Skeletal muscle cell (primary cell): ENCODE data around the gene PSMB8.
A peak's percentile ranks its signal among the peaks of the same experiment; 100 is the strongest.

Experiments used
- DNase-seq: peaks from one replicate; pipeline ENCODE4 v3.0.0-alpha.2; 2010; ENCODE audit warnings: low read depth
- H3K4me3 ChIP-seq: 2 replicates; pipeline ENCODE4 v1.5.1; 2011; ENCODE audit warnings: low read depth, mild to moderate bottlenecking, control low read depth, low read length, moderate library complexity

Gene PSMB8

GRCh38 chr6:32840604-32841246 is 3.1 kb downstream of the PSMB8 start:
- H3K4me3 ChIP-seq: no peak overlapping the region
- DNase-seq: no peak

GRCh38 chr6:32839356-32839755 is 4.5 kb downstream of the PSMB8 start:
- no peak for DNase-seq
- H3K4me3 ChIP-seq: no peak overlapping the region

DNA sequence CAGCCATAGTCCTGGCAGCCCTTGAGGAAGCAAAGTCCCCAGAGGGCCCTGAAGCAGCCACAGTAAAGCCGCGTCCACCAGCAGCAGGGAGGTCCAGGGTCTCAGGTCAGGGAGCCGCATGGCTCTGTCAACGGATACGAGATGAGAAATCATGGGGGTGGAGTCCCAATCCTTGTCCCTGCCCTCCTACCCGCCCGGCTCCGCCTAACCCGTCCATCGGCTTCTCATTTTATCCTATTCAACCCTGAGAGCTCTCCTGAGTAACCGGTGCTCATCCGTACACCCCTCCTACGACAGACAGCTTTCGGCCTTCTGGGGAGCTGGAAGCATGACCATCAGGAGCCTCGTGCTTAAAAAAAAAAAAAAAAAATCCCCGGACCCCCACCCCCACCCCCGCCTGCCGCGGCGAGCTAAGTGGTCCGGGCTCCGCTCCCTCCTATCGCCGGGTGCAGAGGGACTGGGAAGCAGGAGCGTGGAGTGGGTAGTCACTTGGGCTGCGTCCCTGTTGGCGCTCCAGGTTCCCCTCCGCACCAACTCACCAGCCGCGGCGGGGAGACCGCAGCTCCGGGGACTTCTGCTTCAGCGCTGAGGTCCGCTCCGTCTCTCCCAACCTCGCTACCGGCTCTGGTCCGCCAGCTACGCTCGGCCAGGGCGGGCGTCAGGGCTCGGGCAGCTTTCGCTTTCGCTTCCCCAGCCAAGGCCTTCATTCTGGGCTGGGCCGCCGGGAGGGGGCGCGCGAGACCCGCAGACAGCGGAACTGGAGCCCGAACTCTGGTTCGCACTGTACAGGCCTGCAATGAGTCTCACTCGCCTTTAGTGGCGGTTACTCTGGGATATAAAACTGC is 5.5 kb downstream of the PSMB8 start, which contains the start of gene TAP2:
Gene TAP2 (minus strand): TSS at position 626 of the 845 bp plus-strand sequence. CDS start 506 bp downstream, at position 120.
- H3K4me3 ChIP-seq: peak within 1 kb of the TSS; percentile 69
- DNase-seq: peak; percentile 60

- DNase-seq: no peak
These were observed 6.2 kb downstream of the PSMB8 start for GRCh38 chr6:32837651-32838113.

DNA sequence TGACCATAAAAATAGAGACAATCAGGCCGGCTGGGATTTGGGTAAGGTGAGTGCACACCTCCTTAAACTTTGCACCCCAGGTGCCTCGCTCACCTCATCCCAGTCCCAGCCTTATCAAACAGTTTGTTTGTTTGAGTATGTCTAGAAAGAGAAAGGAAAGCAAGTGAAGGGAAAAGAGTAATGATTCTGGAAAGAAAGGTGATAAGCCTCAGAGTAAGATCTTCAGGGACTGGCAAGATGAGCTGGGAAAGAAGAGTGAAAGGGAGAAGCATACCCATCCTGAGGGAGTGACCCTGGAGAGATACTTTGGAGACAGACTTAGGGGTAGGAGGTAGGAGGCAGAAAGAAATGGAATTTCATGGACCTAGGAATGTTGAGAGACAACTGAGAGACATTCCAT is 7.0 kb downstream of the PSMB8 start:
- DNase-seq: no peak
- H3K4me3 ChIP-seq: no peak overlapping the region

More at GRCh38 chr6:32837651-32838113, 6.2 kb downstream of the PSMB8 start:
- H3K4me3 ChIP-seq: peak overlapping the region; percentile 69

- no peak overlapping the region for H3K4me3 ChIP-seq
- DNase-seq: no peak
These were observed 8.5 kb downstream of the PSMB8 start for GRCh38 chr6:32835167-32835893.

DNA sequence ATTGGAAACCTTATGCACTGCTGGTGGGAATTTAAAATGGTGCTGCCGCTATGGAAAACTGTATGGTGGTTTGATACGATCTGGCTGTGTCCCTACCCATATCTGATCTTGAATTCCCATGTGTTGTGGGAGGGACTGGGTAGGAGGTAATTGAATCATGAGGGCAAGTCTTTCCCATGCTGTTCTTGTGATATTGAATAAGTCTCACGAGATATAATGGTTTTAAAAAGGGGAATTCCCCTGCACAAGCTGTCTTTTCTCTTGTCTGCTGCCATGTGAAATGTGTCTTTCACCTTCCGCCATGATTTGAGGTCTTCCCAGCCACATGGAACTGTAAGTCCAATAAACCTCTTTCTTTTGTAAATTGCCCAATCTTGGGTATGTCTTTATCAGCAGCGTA is 10.2 kb downstream of the PSMB8 start:
- no peak for DNase-seq
- H3K4me3 ChIP-seq: no peak overlapping the region

DNA sequence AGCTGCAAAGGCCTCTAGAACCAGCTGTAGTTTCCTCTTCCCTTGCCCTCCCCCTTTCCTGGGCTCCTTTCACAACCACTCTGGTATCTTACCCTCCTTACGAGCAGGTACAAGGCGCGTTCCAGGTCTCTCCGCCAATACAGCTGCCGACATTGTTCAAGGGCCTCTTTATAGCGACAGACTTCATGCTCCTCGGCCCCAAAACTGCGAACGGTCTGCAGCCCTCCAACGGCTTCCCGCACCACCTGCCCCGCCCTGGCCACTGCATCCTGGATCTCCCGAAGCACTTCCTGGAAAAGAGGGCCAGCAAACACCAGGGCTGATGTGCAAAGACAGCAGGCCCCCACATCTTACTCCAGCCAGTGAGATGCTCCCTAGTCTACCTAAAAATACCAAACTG is 11.3 kb downstream of the PSMB8 start:
- H3K4me3 ChIP-seq: no peak overlapping the region
- no peak for DNase-seq

- no peak for DNase-seq
- no peak overlapping the region for H3K4me3 ChIP-seq
These were observed 12.9 kb downstream of the PSMB8 start for GRCh38 chr6:32830936-32831335.

- no peak overlapping the region for H3K4me3 ChIP-seq
- no peak for DNase-seq
These were observed 13.8 kb downstream of the PSMB8 start for GRCh38 chr6:32830017-32830416.

- no peak overlapping the region for H3K4me3 ChIP-seq
- no peak for DNase-seq
These were observed 14.4 kb downstream of the PSMB8 start for GRCh38 chr6:32829495-32829894.

GRCh38 chr6:32827025-32827424 is 16.8 kb downstream of the PSMB8 start:
- H3K4me3 ChIP-seq: no peak overlapping the region
- DNase-seq: no peak

- DNase-seq: no peak
- H3K4me3 ChIP-seq: no peak overlapping the region
These were observed 17.9 kb downstream of the PSMB8 start for GRCh38 chr6:32825966-32826365.

DNA sequence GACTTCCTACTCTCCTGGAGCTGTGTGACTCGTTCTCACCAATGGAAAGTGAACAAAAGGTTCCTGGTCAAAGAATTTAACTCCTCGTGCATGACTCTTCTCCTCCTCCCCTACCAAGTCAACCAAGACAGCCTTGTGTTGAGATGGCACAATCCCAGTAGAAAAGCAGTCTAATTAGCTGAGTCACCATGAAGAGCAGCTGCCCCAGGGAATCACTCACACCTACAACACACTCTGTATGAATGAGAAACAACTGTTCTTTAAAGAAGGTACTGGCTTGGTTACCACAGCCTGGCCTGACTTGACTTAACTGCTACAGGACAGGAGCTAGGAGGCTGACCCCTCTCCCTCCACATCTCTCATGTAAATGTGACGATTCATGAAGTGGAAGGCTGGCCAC is 24.1 kb downstream of the PSMB8 start:
- DNase-seq: peak; percentile 80
- no peak overlapping the region for H3K4me3 ChIP-seq

GRCh38 chr6:32818867-32819266 is 25.0 kb downstream of the PSMB8 start:
- no peak for DNase-seq
- H3K4me3 ChIP-seq: no peak overlapping the region

- H3K4me3 ChIP-seq: no peak within 1 kb of the TSS
These were observed 27.1 kb downstream of the PSMB8 start, which contains the start of gene HLA-DOB for GRCh38 chr6:32816746-32817204. HLA-DOB (minus strand) TSS chr6:32817002; CDS start chr6:32816951, 51 bp downstream.

GRCh38 chr6:32815996-32816395 is 27.9 kb downstream of the PSMB8 start:
- H3K4me3 ChIP-seq: no peak overlapping the region

More at GRCh38 chr6:32816746-32817204, 27.1 kb downstream of the PSMB8 start, which contains the start of gene HLA-DOB:
- no peak for DNase-seq

DNA sequence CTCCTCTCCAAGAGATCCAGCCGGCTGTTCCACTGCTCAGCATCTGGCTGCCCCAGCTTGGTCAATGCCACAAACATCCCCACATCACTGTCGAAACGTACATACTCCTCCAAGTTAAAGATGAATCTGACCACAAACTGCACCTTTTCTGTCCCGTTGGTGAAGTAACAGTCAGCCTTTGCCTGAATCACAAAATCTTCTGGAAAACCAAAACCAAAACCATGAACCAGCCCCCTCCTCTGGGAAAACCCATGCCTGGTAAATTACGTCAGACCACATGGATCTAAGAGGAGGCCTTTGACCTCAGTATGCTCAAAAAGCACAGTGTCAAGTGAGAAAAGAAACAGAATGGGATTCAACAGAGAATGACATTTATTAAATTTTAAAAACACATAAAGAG is 28.7 kb downstream of the PSMB8 start:
- peak; percentile 62 for DNase-seq
- no peak overlapping the region for H3K4me3 ChIP-seq

More at GRCh38 chr6:32815996-32816395, 27.9 kb downstream of the PSMB8 start:
- DNase-seq: no peak

GRCh38 chr6:32814145-32814544 is 29.7 kb downstream of the PSMB8 start:
- no peak for DNase-seq
- H3K4me3 ChIP-seq: no peak overlapping the region

GRCh38 chr6:32809171-32809570 is 34.7 kb downstream of the PSMB8 start:
- no peak for DNase-seq
- no peak overlapping the region for H3K4me3 ChIP-seq
